Stimulated activated CD4-positive, alpha-beta T cell treated with anti-CD3 and anti-CD28 coated beads, TNF-alpha, amount 100 ng/mL, for 1 hour (primary cell): ENCODE results near the gene TMEM87A.

Experiments used
- DNase-seq, 3 donors: peaks; one replicate each; pipeline ENCODE4 v3.0.0-alpha.2; 2020; ENCODE audit warnings: low read depth in 3 of 3, low spot score in 1 of 3

TMEM87A gene

DNA sequence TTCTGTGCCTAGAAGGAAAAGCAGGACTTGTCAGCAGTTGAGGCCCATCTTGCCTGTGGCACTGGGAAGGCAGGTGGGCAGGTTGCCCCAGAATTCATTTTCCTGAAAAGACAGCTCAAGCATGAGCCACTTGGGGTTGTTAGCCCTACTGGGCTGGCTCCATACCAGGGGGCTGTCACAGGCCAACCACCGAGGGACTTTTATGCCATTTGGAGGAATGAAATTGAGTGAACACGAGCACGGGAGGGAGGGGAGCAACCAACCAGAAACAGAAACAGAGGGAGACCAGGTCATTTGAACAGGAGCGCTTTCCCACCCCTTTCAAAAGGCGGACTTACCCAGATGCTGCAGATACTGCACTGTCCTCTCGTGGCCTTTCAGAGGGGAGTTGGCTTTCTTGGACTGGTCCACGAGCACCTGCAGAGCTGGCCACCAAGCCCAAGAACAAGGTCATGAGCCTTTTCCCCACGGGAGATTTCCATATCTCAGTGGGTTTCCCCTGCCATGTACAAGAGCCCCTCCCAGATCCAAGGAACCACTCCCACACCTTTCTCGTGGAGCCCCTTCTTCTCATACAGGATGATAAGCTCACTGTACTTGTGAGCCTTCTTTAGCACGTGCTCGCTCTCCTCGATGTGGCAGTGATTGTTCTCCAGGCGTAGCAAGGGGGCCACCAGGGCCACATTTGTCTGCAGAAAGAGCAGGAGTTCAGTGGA, 106.8 kb downstream of the TMEM87A start:
- DNase-seq: no peak

GRCh38 chr15:42165106-42165505, 108.1 kb downstream of the TMEM87A start:
- no peak for DNase-seq

DNA sequence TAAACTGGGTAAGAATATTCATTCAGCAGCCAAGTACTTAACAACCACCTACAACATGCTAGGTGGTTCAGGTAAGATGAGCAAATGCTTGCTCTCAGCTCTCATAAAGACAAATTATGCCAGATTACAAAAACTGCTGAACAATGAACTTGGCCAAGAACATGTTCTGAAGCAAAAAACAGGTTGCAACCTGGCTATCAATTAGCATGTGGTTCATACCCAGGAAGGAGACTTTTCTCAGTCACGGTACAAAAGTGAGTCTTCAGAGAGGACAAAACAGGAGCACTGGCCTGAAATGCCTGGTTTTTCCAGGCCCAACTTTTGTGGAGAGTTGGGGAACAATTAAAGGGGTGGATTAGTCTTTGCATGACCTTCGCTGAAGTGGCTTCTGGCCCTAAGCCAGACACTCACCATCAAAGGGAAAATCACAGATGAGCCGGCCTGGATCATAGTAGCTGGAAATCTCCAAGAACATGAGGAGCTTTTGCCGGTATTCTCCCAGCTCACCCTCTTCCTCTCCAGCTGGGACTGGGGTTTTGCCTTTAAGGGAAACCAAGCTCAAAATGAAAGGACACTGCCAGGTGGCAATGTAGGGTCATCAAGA, 109.2 kb downstream of the TMEM87A start:
- no peak for DNase-seq

GRCh38 chr15:42163291-42163690, 109.9 kb downstream of the TMEM87A start:
- DNase-seq: no peak
